SKM-1 treated with dmso at 0.1 percent for 144 hours (cell line): ENCODE measurements around the gene KLHL3.

Experiments
- DNase-seq: peaks from one replicate; lab custom pipeline; 2025; ENCODE audit not compliant: unreplicated experiment; lab: John Stamatoyannopoulos, UW

Gene KLHL3

DNA sequence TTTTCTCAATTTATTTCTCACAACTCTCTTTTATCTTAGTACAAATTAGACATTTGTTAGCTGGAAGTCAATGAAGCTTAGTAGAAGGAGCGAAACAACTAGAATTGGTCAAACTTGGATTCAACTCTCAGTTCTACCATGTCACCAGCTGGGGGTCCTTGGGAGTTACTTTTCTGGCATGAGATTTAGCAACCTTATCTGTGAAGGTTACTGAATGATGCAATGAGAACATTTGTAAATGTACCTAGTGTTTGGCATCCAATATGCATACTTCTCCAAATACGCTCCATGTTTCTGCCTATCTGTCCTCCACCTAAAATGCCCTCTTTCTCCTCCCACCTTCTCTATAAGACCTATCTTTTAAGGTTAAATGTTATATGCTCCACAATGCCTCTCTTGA lies 12.0 kb upstream of the KLHL3 start:
- DNase-seq = no peak

DNA sequence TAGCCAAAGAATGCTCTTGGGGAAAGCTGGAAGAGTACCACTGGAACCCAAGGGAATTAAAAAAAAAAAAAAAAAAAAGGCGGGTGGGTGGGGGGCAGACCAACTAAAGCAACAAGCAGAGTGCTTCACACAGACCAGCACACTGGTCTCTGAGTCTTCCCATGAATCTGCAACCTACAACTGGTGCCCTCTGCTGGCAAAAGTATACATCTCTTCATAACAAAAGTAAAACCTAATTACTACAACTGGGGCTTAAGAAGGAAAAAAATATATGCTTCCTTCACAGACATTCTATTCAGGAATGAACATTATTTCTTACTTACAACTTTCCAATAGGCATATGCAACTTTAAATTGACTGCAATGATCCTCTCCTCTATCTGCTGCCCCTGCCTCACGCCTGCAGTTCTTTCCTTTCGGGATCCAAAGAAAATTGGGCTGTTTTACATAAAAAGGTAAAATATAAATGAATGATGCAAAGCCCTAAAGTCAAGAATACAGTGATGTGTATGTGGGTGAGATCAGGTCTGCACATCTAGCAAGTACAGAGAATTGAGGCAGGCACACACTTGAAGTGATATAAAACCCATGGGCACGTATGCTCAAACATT lies 7.2 kb upstream of the KLHL3 start:
- DNase-seq = peak; percentile 64

DNA sequence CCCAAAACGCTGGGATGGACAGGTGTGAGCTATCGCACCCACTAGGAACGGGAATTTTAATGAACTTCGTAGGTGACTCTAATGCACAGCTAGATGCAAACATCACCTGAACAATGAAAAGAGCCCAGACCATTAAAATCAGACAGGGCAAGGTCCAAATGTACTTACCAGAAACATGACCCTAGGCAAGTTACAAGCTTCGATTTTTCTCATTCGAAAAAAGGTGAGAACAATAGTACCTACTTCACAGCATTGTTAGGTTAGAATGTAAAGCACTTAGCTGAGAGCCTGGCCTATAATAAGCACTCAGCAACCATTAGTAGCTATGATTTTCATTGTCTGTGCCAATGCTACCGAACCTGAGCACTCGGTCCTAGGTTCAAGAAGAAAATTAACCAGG lies 5.8 kb upstream of the KLHL3 start:
- DNase-seq = no peak

DNA sequence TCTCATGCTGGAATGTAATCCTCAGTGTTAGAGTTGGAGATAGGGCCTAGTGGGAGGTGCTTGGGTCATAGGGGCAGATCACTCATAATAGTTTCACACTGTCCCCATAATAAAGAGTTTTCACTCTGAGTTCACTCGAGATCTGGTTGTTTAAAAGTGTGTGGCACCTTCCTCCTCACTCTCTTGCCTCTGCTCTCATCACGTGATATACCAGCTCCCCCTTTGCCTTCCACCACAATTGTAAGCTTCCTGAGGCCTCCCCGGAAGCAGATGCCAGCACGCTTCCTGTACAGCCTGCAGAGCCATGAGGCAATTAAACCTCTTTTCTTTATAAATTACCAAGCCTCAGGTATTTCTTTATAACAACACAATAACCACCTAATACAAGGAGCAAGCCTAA lies 3.8 kb upstream of the KLHL3 start:
- no peak for DNase-seq

DNA sequence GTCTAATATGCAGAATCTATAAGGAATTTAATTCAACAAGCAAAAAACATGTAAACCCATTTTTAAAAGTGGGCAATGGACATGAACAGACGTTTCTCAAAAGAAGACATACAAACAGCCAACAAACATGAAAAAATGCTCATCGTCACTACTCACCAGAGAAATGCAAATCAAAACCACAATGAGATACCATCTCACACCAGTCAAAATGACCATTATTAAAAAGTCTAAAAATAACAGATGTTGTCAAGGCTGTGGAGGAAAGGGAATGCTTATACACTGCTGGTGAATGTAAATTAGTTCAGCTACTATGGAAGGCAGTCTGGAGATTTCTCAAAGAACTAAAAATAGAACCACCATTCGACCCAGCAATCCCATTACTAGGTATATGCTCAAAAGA lies 3.1 kb upstream of the KLHL3 start:
- no peak for DNase-seq

DNA sequence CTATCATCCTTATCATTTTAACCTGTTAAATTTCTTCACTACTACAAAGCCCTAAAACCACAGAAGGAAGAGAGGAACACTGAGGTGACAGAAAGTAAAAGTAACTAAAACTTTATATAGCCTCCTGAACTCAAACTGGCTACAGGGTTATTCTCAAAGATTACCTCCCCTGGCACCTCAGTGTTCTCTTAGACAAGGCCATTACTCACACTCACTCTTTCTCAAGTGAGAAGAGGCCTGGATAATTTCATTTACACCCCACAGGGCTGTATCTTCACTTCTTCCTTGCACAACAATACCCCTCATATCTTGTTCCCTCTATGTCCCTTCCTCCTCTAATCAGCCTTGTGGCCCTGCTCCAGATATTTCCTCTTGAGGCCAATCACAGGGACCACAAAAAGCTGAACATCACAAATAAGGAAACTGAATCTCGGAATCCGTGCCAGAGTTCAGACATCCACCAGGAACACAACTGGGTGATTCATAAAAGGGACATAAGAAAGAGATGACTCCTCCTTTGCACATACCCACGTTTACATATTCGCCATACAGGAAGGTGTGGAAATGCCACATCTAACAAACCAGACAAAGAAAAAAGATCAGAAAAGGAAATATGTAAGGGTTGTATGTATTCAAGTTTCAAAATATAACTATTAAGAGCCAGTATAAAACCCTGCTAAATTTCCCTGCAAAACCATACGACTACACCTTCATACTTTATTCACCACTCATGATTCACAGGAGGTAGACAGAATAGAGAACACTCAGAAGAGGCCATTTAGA lies 1.7 kb upstream of the KLHL3 start:
- peak; percentile 46 for DNase-seq

DNA sequence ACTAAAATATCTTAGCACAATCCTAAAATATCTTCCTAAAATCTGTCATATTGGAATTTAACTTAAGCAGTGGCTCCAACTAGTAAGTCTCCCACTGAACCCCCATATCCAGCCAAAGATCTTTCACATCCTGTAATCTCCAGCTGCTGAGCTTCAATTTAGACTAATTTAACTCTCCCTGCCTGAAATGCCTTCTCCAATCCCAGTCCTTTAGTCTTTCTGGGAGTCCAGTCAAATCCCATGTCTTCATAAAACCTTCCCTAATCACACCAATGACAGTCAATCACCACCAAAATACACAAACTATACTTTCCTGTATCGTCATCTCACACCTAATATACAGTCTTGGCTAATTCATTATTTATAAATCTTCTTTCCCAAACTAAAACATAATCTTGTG lies 607 bp upstream of the KLHL3 start:
- no peak for DNase-seq

DNA sequence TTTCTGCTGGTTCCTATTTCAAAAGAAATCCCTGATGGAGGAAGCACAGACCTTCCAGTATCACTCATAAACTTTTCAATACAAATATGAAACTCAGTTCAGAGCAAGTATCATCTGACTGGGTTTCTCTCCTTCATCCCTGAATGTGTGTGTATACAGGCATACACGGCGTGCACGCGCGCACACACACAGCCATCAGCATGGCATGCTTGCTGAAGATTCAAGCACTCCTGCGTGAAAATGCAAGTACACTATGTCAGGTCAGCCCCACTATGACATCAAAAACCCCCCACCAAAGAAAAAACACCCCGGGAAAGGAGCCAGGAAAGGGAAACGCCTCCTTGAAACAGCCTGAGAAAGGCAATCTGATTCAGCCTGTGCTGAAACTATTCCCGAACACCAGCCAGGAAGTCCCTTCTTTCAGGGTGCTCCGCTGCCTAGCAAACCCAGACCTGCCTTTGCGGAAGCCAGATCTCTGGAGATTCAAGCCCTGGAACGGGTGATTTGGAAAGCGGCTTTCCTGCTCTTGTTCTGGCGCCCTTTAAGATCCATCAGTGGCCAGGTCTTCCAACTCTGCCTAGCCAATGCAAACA lies 831 bp downstream of the KLHL3 start:
- DNase-seq = no peak

DNA sequence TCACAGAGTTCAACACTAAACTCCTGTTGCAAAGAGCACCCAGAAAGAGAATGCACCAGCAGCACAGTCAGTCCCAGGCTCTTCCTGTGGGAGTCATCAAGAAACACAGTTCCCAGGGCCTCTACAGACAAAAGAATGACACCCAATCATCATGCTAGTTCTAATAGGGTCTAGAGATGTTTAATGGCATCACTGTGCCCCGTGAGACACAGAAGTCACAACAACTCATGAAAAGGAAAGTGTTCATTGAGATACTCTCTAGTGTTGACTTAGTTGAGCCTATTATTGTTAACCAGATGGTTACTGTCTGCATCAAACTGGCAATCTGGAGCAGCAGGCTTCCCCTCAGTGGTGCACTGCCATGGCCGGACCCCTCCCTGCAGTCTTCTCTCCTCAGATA lies 1.6 kb downstream of the KLHL3 start:
- DNase-seq = no peak

DNA sequence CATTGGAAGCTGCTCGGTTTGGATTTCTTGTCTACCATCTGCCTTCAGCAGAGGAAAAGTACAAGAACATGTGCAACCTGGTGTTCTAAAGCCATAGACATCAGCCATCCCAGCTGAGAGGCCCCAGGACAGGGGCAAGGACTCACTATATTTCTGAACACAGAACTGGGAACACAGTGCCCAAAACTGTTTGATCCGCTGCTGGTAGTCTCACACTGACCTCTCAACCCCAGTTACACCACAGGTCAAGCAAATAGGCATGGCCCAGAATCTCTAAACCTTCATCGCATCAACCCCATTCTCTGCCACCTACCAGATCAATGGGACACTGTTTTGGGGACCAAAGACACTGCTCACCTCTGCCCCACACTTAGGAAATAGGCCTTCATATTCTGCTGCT lies 2.0 kb downstream of the KLHL3 start:
- DNase-seq = no peak

DNA sequence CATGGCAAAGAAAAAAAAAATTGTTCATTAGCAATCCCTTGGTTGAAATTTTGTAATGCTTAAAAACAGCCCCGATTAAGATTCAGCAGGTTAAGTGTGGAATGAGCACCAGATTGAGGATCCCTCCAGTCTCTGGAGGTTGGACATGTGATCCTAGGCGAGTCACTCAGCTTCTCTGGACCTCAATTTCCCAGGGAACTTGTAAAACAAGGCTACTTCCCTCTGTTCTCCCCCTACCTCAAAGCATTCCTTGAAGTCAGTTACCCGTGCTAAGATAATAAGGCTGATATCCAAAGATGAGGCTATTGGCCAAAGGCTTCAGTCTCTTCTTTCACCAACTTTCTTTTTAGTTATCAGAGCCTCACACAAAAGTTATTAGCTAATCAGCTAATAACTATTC lies 2.9 kb downstream of the KLHL3 start:
- no peak for DNase-seq

DNA sequence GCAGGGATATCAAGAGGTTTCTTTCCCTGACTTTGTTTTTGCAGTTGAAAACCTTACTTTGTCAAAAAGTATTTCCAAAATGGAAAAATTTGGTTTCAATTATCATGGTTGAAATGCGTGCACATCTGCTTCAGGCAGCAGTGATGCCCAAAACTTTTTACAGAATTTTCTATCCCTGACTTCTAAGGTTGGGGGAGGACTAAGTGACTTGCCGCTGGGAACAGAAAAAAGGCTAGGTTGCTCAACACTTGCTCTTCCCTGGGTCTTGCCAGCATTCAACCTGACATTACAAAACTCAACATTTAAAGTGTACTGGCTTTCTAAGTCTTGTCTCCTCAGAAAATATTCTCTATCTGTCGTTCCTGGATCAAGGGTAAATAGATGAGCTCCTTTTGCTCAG lies 4.7 kb downstream of the KLHL3 start:
- no peak for DNase-seq

DNA sequence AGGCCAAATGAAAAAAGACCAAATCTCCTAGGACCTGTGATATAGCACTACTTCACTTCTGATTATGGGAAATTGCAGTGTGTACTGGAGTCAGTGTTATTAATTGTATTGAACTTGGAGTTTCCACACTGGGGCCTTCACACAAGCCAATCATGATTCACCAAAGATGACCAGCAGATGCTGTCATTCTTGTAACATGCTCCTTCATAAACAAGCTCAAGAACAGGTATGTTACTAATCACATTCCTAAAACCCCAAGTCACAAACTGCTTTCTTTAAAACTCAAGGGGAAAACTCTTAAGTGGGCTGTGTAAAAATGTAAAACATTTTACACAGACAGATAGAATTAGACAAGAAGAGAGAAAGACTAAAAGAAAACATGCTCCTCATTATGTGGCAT lies 5.6 kb downstream of the KLHL3 start:
- no peak for DNase-seq

DNA sequence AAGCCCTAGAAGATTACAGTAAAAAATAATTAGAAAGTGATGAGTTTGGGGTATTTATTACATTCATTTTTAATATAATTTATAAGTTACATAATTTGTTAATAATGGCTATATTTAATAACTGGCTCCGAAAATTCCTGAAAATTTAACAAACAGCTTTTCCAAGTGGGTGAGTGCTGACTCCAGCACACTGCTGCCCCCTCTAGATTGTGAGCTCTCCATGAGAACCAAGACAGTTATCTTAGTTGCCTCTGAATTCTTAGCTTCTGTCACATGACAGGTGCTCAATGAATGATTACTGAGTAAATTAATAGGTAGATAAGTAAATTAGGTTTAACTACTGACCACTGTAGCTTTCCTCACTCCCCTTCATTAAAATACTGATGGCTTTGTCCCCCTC lies 7.8 kb downstream of the KLHL3 start:
- no peak for DNase-seq

DNA sequence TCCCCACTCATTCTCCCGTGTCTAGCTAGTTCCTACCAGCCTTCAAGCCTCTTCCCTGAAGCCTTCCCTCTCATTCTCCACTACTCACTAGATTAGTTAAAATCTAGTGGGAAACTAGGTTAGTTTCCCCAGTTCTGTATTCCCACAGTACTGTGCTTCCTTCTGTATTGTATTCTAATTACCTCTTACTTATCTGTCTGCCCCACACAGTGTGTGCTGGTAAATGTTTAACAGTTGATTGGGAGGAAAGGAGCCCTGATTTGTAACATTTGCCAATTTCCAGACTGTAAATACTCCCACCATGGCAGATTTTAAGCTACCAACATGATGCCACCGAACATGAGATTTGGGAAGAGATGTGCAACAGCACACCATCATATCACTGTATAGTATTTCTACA lies 8.3 kb downstream of the KLHL3 start:
- no peak for DNase-seq

DNA sequence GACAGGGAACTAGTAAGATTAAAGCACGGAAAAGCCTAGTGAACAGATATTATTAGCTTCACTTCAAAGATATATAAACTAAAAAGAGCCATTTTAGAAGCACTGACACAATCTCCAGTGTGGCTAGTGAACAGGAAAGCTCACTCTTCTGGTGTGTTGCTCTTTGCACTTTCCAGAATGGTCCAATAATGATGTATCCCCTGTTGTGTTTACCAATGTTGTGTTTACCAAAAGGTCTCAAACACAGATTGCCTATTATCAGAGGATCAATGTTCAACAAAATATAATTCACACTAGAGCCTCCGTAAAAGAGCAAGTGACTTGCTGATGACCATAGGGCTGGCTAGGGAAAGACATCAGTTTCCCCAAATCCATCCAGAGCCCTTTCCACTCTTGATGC lies 11.6 kb downstream of the KLHL3 start:
- no peak for DNase-seq

DNA sequence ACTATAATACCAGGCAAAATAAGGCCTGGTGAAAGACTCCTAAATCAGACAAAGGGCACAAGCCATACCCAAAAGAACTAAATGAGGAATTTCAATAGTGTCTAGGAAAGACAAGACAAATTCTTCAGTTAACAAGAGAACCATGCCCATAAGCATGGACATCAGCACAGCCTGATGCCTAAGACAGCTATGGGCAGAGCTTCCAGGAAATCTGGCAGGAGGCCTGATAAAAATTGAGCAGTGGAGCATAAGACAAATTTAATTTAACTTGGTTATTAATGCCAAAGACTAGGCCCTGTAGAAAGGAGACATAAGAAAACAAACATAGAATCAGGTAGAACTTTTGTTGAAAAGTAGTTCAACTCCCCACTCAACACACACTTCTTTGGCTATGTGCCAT lies 17.3 kb downstream of the KLHL3 start:
- DNase-seq = no peak

DNA sequence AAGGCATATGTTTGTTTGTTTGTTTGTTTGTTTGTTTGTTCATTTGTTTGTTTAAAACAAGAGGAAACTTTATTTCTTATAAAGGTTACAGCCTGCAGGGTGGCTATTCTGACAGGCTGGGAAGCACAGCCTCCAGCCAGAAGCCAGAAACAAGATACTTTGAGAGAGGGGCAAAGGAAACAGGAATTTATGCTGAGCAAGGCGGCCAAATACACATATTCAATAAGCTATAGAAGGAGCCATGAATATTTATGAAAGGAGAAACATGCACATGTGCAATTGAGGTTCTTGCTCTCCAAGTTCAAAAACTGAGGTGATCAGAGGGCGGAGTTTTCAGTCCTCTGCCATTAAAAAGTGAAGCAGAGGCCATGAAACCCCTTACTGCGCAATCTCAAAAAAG lies 19.6 kb downstream of the KLHL3 start:
- no peak for DNase-seq

DNA sequence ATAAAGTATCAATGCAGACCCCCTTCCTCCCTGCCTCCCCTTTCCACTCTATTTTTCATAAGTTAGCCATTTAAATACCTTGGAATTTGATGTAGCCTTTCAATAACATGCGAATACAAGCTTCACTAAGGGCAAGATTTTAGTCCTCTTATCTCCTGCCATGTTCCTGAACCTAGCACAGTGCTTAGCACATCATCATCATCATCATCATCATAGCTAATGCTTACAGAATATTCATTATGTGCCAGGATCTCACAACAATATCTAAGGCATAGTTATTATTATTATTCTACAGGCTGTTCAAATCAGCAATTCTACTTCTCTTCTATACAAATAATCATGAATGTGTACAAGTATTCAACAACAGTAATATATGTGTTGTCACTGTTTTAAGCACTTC lies 20.4 kb downstream of the KLHL3 start:
- no peak for DNase-seq

DNA sequence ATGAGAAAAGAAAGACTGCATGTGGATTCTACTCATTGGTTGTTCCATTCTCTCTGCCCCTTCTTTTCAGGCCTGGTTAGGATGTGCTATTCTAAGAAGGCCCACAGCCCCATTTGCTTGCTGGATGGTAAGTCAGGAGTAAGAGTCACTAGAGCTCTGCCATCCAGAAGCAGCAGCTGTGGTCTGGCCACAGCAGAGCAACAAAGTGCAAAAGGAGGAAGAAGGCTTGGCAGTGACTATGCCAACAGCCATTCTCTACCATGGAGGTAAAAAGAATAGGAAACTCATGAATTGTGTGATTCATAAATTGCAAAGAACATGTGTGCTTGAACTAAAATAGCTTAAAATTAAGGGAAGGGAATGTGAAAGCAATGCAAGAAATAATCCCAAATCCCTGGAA lies 20.9 kb downstream of the KLHL3 start:
- peak; percentile 0 for DNase-seq

DNA sequence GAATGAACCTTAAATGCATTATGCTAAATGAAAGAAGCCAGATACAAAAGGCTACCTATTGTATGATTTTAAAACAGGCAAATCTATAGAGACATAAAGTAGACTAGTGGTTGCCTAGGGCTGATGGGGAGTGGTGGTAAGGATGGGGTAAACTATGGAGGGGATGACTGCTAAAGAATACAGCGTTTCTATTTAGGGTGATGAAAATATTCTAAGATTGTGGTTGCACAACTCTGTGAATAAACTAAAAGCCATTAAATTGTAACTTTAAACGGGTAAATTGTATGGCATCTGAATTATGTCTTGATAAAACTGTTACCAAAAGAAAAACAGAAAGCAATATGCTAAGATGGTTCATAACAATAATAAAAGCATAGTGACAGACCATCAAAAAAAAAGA lies 21.4 kb downstream of the KLHL3 start:
- no peak for DNase-seq

DNA sequence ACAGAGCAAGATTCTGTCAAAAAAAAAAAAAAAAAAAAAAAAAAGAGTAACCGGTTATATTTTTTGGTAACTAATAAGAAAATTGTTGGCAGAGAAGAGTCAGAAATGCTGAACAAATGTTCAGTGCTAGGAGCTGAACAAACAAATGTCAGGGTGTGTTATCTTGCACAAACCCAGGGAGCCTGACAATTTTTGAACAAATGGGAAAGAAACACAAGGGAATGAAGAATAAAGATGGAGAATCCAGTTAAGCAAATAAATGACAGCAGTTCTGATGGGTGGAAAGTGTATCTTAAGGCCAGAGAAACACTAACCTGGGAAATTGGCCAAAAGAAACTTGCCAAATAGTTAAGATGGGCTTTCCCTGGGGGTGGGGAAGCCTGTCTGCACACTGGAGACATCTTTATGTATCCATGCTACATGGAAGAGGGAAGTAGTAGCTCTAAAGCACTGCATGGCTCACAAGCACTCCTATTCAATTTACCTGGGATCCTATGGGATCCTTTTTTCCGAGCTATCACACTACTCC lies 23.7 kb downstream of the KLHL3 start:
- no peak for DNase-seq
